HEK293 (cell line): ENCODE data around the gene LAMTOR3.

ENCODE experiments used
- ATF2 ChIP-seq: fragments of 450-650 bp; formaldehyde crosslinking; IDR thresholded peaks from 2 replicates; pipeline ENCODE4 v1.5.1; 2016; ENCODE audit warnings: missing biosample characterization, missing genetic modification characterization, low read depth
- CTCF ChIP-seq: fragments of 450-650 bp; formaldehyde crosslinking; IDR thresholded peaks from 2 replicates; pipeline ENCODE4 v1.5.1; 2016; ENCODE audit warnings: missing biosample characterization, missing genetic modification characterization
- MZF1 ChIP-seq: fragments of 450-650 bp; formaldehyde crosslinking; IDR thresholded peaks from 2 replicates; pipeline ENCODE4 v1.5.1; 2017; ENCODE audit warnings: missing biosample characterization, missing genetic modification characterization, borderline replicate concordance
- REPIN1 ChIP-seq: fragments of 450-650 bp; formaldehyde crosslinking; IDR thresholded peaks from 2 replicates; pipeline ENCODE4 v1.5.1; 2017; ENCODE audit warnings: missing biosample characterization, missing genetic modification characterization, low read depth
- TRIM28 ChIP-seq: IDR thresholded peaks from 2 replicates; pipeline ENCODE4 v1.6.1; 2011; ENCODE audit warnings: low read length, control low read depth, borderline replicate concordance
- ZBTB7A ChIP-seq: fragments of 450-650 bp; formaldehyde crosslinking; IDR thresholded peaks from 2 replicates; pipeline ENCODE4 v1.5.1; 2016; ENCODE audit warnings: low read depth, missing biosample characterization, missing genetic modification characterization
- ZNF138 ChIP-seq: fragments of 450-650 bp; formaldehyde crosslinking; IDR thresholded peaks from 2 replicates; pipeline ENCODE4 v1.5.1; 2016; ENCODE audit warnings: missing biosample characterization, missing genetic modification characterization, borderline replicate concordance
- ZNF157 ChIP-seq: fragments of 450-650 bp; formaldehyde crosslinking; IDR thresholded peaks from 2 replicates; pipeline ENCODE4 v1.5.1; 2016; ENCODE audit warnings: missing biosample characterization, missing genetic modification characterization
- ZNF530 ChIP-seq: fragments of 450-650 bp; formaldehyde crosslinking; IDR thresholded peaks from 2 replicates; pipeline ENCODE4 v1.5.1; 2016; ENCODE audit warnings: low read depth, missing biosample characterization, missing genetic modification characterization
- ZNF664 ChIP-seq: fragments of 450-650 bp; formaldehyde crosslinking; IDR thresholded peaks from 2 replicates; pipeline ENCODE4 v1.5.1; 2016; ENCODE audit warnings: missing biosample characterization, missing genetic modification characterization
- ZNF777 ChIP-seq: fragments of 450-650 bp; formaldehyde crosslinking; IDR thresholded peaks from 2 replicates; pipeline ENCODE4 v1.5.1; 2017; ENCODE audit warnings: missing biosample characterization, missing genetic modification characterization, borderline replicate concordance

GRCh38 chr4:99872570-99872969 is 21.7 kb downstream of the LAMTOR3 start:
- TF ChIP-seq TRIM28 (no peak), CTCF (tag by site-specific recombination) (no peak), REPIN1 (tag by site-specific recombination) (no peak), ZNF777 (no peak), MZF1 (tag by site-specific recombination) (no peak), ZNF664 (no peak), ZNF530 (tag by site-specific recombination) (no peak), ZNF157 (tag by site-specific recombination) (no peak), ATF2 (tag by site-specific recombination) (no peak), ZNF138 (tag by site-specific recombination) (no peak), ZBTB7A (tag by site-specific recombination) (no peak)
